Activated naive CD4-positive, alpha-beta T cell treated with anti-CD3 and anti-CD28 coated beads for 36 hours (primary cell): ENCODE data around the gene ACY1. TPM values are rescaled to one million over a fixed set of nuclear protein-coding genes. Genes with fewer than 3 reads are reported as not detected.

Experiments
- CTCF ChIA-PET: fragments of 350-600 bp; sonication (Branson Sonifier 250); formaldehyde crosslinking; loops from one replicate; lab custom pipeline; 2021; ENCODE audit warnings: antibody characterized with exemption; lab: Charles Lee
- DNase-seq: peaks from one replicate; pipeline ENCODE4 v3.0.0-alpha.2; 2020
- H3K27ac Mint-ChIP-seq: one replicate; pipeline ENCODE4 v1.8.0; 2021; ENCODE audit warnings: mild to moderate bottlenecking, mixed read lengths
- H3K27me3 Mint-ChIP-seq: one replicate; pipeline ENCODE4 v1.8.0; 2021; ENCODE audit warnings: low read depth, mixed read lengths
- H3K36me3 Mint-ChIP-seq: one replicate; pipeline ENCODE4 v1.8.0; 2021; ENCODE audit warnings: low read depth, mixed read lengths
- H3K4me1 Mint-ChIP-seq: one replicate; pipeline ENCODE4 v1.8.0; 2021; ENCODE audit warnings: low read depth, mixed read lengths
- H3K4me3 Mint-ChIP-seq: one replicate; pipeline ENCODE4 v1.8.0; 2021; ENCODE audit warnings: mild to moderate bottlenecking, moderate library complexity, mixed read lengths
- H3K9me3 Mint-ChIP-seq: one replicate; pipeline ENCODE4 v1.8.0; 2021; ENCODE audit warnings: mixed read lengths
- intact Hi-C: fragments of 100-400 bp; cut with micrococcal nuclease; formaldehyde crosslinking; loops from one replicate; pipeline ENCODE4 v1.15.1; 2023
- total RNA-seq, 2 experiments: library from RNA; stranded (reverse); gene quantifications; one replicate each; pipeline ENCODE4 v1.2.3, GENCODE V29; 2021

The ACY1 gene
- total RNA-seq, 2 experiments from 2014 or later: 62.1 to 68.9 TPM

- no peaks in the 10 kb centered on the region for H3K27me3 Mint-ChIP-seq
- no peaks in the 10 kb centered on the region for H3K9me3 Mint-ChIP-seq
- CTCF ChIA-PET: interaction anchor here (1.0 to 6.1 kb wide), 6 partner anchors 48 to 442 kb away, joined by 3 to 77 read pairs (median 7); partner anchors contain the start of gene DUSP7
- peaks cover 9% of the 10 kb centered on the region for H3K4me1 Mint-ChIP-seq
- DNase-seq: no peak
- H3K4me3 Mint-ChIP-seq: no peak overlapping the region
- intact Hi-C loops: loop anchor here (1.0 to 5.0 kb wide), 2 partner anchors 118 to 212 kb away; no protein-coding TSS in a partner anchor
- H3K36me3 Mint-ChIP-seq: no peaks in the 10 kb centered on the region
- H3K27ac Mint-ChIP-seq: no peak overlapping the region
Measured at GRCh38 chr3:52004906-52005395, 21.6 kb downstream of the ACY1 start.

GRCh38 chr3:52005571-52005986 is 22.2 kb downstream of the ACY1 start:
- intact Hi-C loops: loop anchor here (1.0 kb wide), 1 partner anchor 118 kb away; no protein-coding TSS in a partner anchor
- Mint-ChIP-seq H3K27ac (no peak overlapping the region), H3K27me3 (no peaks in the 10 kb centered on the region), H3K4me1 (peaks cover 9% of the 10 kb centered on the region), H3K4me3 (no peak overlapping the region), H3K9me3 (no peaks in the 10 kb centered on the region), H3K36me3 (no peaks in the 10 kb centered on the region)
- CTCF ChIA-PET: interaction anchor here (0.6 to 6.1 kb wide), 6 partner anchors 47 to 480 kb away, joined by 3 to 77 read pairs (median 4); no protein-coding TSS in a partner anchor
- DNase-seq: no peak

- H3K27me3 Mint-ChIP-seq: no peaks in the 10 kb centered on the region
- DNase-seq: no peak
- H3K36me3 Mint-ChIP-seq: no peaks in the 10 kb centered on the region
- peaks cover 9% of the 10 kb centered on the region for H3K4me1 Mint-ChIP-seq
- no peak overlapping the region for H3K27ac Mint-ChIP-seq
- intact Hi-C loops: no loop called here
- no peaks in the 10 kb centered on the region for H3K9me3 Mint-ChIP-seq
- no peak overlapping the region for H3K4me3 Mint-ChIP-seq
- CTCF ChIA-PET: interaction anchor here (0.6 to 6.1 kb wide), 5 partner anchors 47 to 480 kb away, joined by 3 to 77 read pairs (median 3); no protein-coding TSS in a partner anchor
Measured at GRCh38 chr3:52006017-52006819, 22.9 kb downstream of the ACY1 start.

GRCh38 chr3:52006820-52007133 is 23.4 kb downstream of the ACY1 start:
- CTCF ChIA-PET: no interaction called here
- intact Hi-C loops: no loop called here
- H3K36me3 Mint-ChIP-seq: no peaks in the 10 kb centered on the region
- no peak overlapping the region for H3K27ac Mint-ChIP-seq
- H3K4me1 Mint-ChIP-seq: peaks cover 9% of the 10 kb centered on the region
- H3K27me3 Mint-ChIP-seq: no peaks in the 10 kb centered on the region
- no peak overlapping the region for H3K4me3 Mint-ChIP-seq
- no peak for DNase-seq
- H3K9me3 Mint-ChIP-seq: no peaks in the 10 kb centered on the region

GRCh38 chr3:52007291-52007690 is 24.0 kb downstream of the ACY1 start:
- CTCF ChIA-PET: no interaction called here
- H3K9me3 Mint-ChIP-seq: no peaks in the 10 kb centered on the region
- H3K27me3 Mint-ChIP-seq: no peaks in the 10 kb centered on the region
- DNase-seq: no peak
- H3K4me3 Mint-ChIP-seq: no peak overlapping the region
- intact Hi-C loops: no loop called here
- H3K27ac Mint-ChIP-seq: no peak overlapping the region
- H3K36me3 Mint-ChIP-seq: no peaks in the 10 kb centered on the region
- H3K4me1 Mint-ChIP-seq: peaks cover 9% of the 10 kb centered on the region

GRCh38 chr3:52010431-52010830 is 27.1 kb downstream of the ACY1 start:
- Mint-ChIP-seq H3K9me3 (no peaks in the 10 kb centered on the region), H3K27me3 (no peaks in the 10 kb centered on the region), H3K4me1 (peaks cover 9% of the 10 kb centered on the region), H3K27ac (no peak overlapping the region), H3K4me3 (no peak overlapping the region), H3K36me3 (no peaks in the 10 kb centered on the region)
- CTCF ChIA-PET: no interaction called here
- no peak for DNase-seq
- intact Hi-C loops: no loop called here

GRCh38 chr3:52012699-52013098 is 29.4 kb downstream of the ACY1 start:
- intact Hi-C loops: no loop called here
- Mint-ChIP-seq H3K27me3 (no peaks in the 10 kb centered on the region), H3K9me3 (no peaks in the 10 kb centered on the region), H3K27ac (no peak overlapping the region), H3K4me3 (no peak overlapping the region), H3K4me1 (no peaks in the 10 kb centered on the region), H3K36me3 (no peaks in the 10 kb centered on the region)
- CTCF ChIA-PET: interaction anchor here (1.6 to 2.8 kb wide), 2 partner anchors 10 to 110 kb away, joined by 3 to 19 read pairs; no protein-coding TSS in a partner anchor
- DNase-seq: no peak

- CTCF ChIA-PET: interaction anchor here (2.8 kb wide), 1 partner anchor 12 kb away, joined by 19 read pairs; no protein-coding TSS in a partner anchor
- H3K27ac Mint-ChIP-seq: no peak overlapping the region
- no peak for DNase-seq
- H3K27me3 Mint-ChIP-seq: no peaks in the 10 kb centered on the region
- H3K9me3 Mint-ChIP-seq: no peaks in the 10 kb centered on the region
- intact Hi-C loops: no loop called here
- H3K4me3 Mint-ChIP-seq: no peak overlapping the region
- no peaks in the 10 kb centered on the region for H3K36me3 Mint-ChIP-seq
- no peaks in the 10 kb centered on the region for H3K4me1 Mint-ChIP-seq
Measured at GRCh38 chr3:52013802-52014598, 30.7 kb downstream of the ACY1 start.

- CTCF ChIA-PET: no interaction called here
- Mint-ChIP-seq H3K27ac (no peak overlapping the region), H3K36me3 (no peaks in the 10 kb centered on the region), H3K27me3 (no peaks in the 10 kb centered on the region), H3K4me3 (no peak overlapping the region), H3K9me3 (no peaks in the 10 kb centered on the region), H3K4me1 (no peaks in the 10 kb centered on the region)
- DNase-seq: no peak
- intact Hi-C loops: no loop called here
Measured at GRCh38 chr3:52014613-52015012, 31.3 kb downstream of the ACY1 start.

- intact Hi-C loops: no loop called here
- CTCF ChIA-PET: interaction anchor here (0.6 to 0.7 kb wide), 2 partner anchors 120 to 445 kb away, joined by 3 read pairs; no protein-coding TSS in a partner anchor
- H3K4me3 Mint-ChIP-seq: no peak overlapping the region
- H3K36me3 Mint-ChIP-seq: no peaks in the 10 kb centered on the region
- no peaks in the 10 kb centered on the region for H3K27me3 Mint-ChIP-seq
- no peaks in the 10 kb centered on the region for H3K4me1 Mint-ChIP-seq
- H3K9me3 Mint-ChIP-seq: no peaks in the 10 kb centered on the region
- H3K27ac Mint-ChIP-seq: no peak overlapping the region
- no peak for DNase-seq
Measured at GRCh38 chr3:52015438-52016228, 32.3 kb downstream of the ACY1 start.

- H3K4me3 Mint-ChIP-seq: no peak overlapping the region
- H3K27ac Mint-ChIP-seq: no peak overlapping the region
- H3K4me1 Mint-ChIP-seq: no peaks in the 10 kb centered on the region
- H3K9me3 Mint-ChIP-seq: no peaks in the 10 kb centered on the region
- DNase-seq: no peak
- CTCF ChIA-PET: no interaction called here
- intact Hi-C loops: no loop called here
- no peaks in the 10 kb centered on the region for H3K36me3 Mint-ChIP-seq
- no peaks in the 10 kb centered on the region for H3K27me3 Mint-ChIP-seq
Measured at GRCh38 chr3:52017586-52017985, 34.3 kb downstream of the ACY1 start.
